Tibial nerve (tissue), 4 donors: ENCODE data around the gene TPM2. TPM values are rescaled to one million over a fixed set of nuclear protein-coding genes. Genes with fewer than 3 reads are reported as not detected.

ENCODE experiments used
- DNase-seq, 2 donors: peaks; one replicate each; pipeline ENCODE4 v3.0.0-alpha.2; 2019; ENCODE audit warnings: low spot score in 2 of 2
- H3K27ac ChIP-seq, 4 donors: fragments of 200-600 bp; sonication (generic) in 3 of 4; one replicate each; pipeline ENCODE4 v1.5.1; 2017 to 2019; ENCODE audit warnings: mild to moderate bottlenecking in 1 of 4
- H3K27me3 ChIP-seq, 2 donors: fragments of 200-600 bp; sonication (generic) in 1 of 2; one replicate each; pipeline versions ENCODE4 v1.5.1 to v1.6.0; 2017 to 2019
- H3K36me3 ChIP-seq, 3 donors: fragments of 200-600 bp; sonication (generic); one replicate each; pipeline ENCODE4 v1.5.1; 2018 to 2019
- H3K4me1 ChIP-seq, 4 donors: fragments of 200-600 bp; sonication (generic) in 3 of 4; one replicate each; pipeline ENCODE4 v1.5.1; 2017 to 2019
- H3K4me3 ChIP-seq, 4 donors: fragments of 200-600 bp; sonication (generic) in 3 of 4; one replicate each; pipeline ENCODE4 v1.5.1; 2017 to 2019; ENCODE audit warnings: mild to moderate bottlenecking in 1 of 4, moderate library complexity in 1 of 4
- H3K9me3 ChIP-seq, 4 donors: fragments of 200-600 bp; sonication (generic) in 3 of 4; one replicate each; pipeline ENCODE4 v1.5.1; 2017 to 2019
- EP300 ChIP-seq, 2 donors: sonication (generic); formaldehyde crosslinking; IDR thresholded peaks; one replicate each; pipeline ENCODE4 v1.6.1; 2017; ENCODE audit warnings: antibody characterized with exemption in 2 of 2, mild to moderate bottlenecking in 1 of 2
- POLR2A ChIP-seq, 2 donors: fragments of 450-650 bp; IDR thresholded peaks; one replicate each; pipeline ENCODE4 v1.6.1; 2017; ENCODE audit warnings: antibody characterized with exemption in 2 of 2, mild to moderate bottlenecking in 2 of 2, moderate library complexity in 2 of 2
- WGBS, 2 donors: methylation state at CpG; one replicate each; pipeline ENCODE4 v1.1.5; 2018; 5-methylcytosine and 5-hydroxymethylcytosine counted together
- total RNA-seq, 4 donors: library from RNA; depleted of rRNA; stranded (reverse); fragments of >200 nt; gene quantifications; one replicate each; pipeline ENCODE4 v1.1.0, GENCODE V29; 2016
- TF ChIP-seq, protein P1 (sequence below), 5 experiments: fragments of 200-600 bp in 3 of 5; fragments of 450-650 bp in 2 of 5; sonication (generic) in 3 of 5; IDR thresholded peaks; one replicate each; pipeline ENCODE4 v1.5.1; 2016 to 2019; ENCODE audit warnings: antibody characterized with exemption in 5 of 5, mild to moderate bottlenecking in 3 of 5, moderate library complexity in 2 of 5

The TPM2 gene
- total RNA-seq, 4 donors from 2014 or later, result 229 to 350 (median 289) TPM

DNA sequence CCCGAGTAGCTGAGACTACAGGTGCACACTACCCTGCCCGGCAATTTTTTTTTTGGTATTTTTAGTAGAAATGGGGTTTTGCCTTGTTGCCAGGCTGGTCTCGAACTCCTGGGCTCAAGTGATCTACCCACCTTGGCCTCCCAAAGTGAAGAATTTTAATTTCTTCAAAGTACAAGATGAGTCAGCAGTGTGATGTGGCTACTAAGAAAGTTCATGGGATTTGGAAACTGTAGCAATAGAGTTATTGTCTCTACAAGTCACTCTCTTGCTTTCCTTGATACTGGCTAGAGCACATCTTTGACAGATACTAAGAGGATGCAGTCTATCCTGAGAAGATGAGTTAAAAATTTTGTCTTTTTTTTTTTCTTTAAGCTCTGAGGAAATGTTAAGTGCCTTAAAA, 44.4 kb upstream of the TPM2 start:
- Histone ChIP-seq H3K9me3 (no peaks in the 10 kb centered on the region), H3K27me3 (no peaks in the 10 kb centered on the region), H3K36me3 (peaks cover 0 to 51% (median 17%) of the 10 kb centered on the region in 3 donors), H3K27ac (peak overlapping the region in 3 of 4 donors; percentile 2 to 95 (median 94)), H3K4me3 (no peak overlapping the region), H3K4me1 (peaks cover 0 to 43% (median 37%) of the 10 kb centered on the region in 4 donors)
- DNase-seq, result no peak
- TF ChIP-seq EP300 (IDR thresholded peaks at IDR 0.05) (no peak), POLR2A (IDR thresholded peaks at IDR 0.05) (no peak)
- TF ChIP-seq, protein P1, sequence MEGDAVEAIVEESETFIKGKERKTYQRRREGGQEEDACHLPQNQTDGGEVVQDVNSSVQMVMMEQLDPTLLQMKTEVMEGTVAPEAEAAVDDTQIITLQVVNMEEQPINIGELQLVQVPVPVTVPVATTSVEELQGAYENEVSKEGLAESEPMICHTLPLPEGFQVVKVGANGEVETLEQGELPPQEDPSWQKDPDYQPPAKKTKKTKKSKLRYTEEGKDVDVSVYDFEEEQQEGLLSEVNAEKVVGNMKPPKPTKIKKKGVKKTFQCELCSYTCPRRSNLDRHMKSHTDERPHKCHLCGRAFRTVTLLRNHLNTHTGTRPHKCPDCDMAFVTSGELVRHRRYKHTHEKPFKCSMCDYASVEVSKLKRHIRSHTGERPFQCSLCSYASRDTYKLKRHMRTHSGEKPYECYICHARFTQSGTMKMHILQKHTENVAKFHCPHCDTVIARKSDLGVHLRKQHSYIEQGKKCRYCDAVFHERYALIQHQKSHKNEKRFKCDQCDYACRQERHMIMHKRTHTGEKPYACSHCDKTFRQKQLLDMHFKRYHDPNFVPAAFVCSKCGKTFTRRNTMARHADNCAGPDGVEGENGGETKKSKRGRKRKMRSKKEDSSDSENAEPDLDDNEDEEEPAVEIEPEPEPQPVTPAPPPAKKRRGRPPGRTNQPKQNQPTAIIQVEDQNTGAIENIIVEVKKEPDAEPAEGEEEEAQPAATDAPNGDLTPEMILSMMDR (IDR thresholded peaks at IDR 0.05), result no peak
- 90 to 92% methylated on average over 3 of the region's 3 CpGs for WGBS, 2 donors

DNA sequence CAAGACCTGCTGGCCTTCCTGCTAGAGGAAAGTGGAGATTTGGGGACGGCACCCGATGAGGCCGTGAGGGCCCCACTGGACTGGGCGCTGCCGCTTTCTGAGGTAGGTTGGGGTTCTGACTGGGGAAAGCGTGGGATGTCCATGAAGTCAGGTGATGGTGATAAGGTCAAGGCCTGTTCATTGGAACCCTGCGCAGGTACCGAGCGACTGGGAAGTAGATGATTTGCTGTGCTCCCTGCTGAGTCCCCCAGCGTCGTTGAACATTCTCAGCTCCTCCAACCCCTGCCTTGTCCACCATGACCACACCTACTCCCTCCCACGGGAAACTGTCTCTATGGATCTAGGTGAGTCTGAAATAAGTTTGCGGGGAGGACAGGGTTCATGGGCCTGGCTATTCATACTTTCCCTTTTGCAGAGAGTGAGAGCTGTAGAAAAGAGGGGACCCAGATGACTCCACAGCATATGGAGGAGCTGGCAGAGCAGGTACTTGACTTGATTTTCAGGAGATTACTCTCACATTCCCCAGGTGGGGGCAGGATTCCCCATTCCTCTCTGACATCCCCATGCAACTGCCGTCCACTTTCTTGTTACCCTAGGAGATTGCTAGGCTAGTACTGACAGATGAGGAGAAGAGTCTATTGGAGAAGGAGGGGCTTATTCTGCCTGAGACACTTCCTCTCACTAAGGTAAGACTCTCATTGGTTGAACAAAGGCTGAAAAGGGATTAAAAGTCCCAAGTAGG, 43.2 kb upstream of the TPM2 start:
- H3K27me3 ChIP-seq, result no peaks in the 10 kb centered on the region
- peaks cover 0 to 54% (median 48%) of the 10 kb centered on the region in 4 donors for H3K4me1 ChIP-seq
- WGBS, 2 donors, result 1 to 2% methylated on average over 13 to 14 of the region's 14 CpGs
- DNase-seq, result no peak
- H3K36me3 ChIP-seq, result peaks cover 0 to 39% (median 10%) of the 10 kb centered on the region in 3 donors
- H3K27ac ChIP-seq, result peak overlapping the region; percentile 89 to 99 (median 94)
- H3K4me3 ChIP-seq, result peak overlapping the region; percentile 62 to 90 (median 82)
- TF ChIP-seq POLR2A (IDR thresholded peaks at IDR 0.05) (no peak), EP300 (IDR thresholded peaks at IDR 0.05) (no peak)
- TF ChIP-seq, protein P1 (IDR thresholded peaks at IDR 0.05), result no peak
- no peaks in the 10 kb centered on the region for H3K9me3 ChIP-seq

DNA sequence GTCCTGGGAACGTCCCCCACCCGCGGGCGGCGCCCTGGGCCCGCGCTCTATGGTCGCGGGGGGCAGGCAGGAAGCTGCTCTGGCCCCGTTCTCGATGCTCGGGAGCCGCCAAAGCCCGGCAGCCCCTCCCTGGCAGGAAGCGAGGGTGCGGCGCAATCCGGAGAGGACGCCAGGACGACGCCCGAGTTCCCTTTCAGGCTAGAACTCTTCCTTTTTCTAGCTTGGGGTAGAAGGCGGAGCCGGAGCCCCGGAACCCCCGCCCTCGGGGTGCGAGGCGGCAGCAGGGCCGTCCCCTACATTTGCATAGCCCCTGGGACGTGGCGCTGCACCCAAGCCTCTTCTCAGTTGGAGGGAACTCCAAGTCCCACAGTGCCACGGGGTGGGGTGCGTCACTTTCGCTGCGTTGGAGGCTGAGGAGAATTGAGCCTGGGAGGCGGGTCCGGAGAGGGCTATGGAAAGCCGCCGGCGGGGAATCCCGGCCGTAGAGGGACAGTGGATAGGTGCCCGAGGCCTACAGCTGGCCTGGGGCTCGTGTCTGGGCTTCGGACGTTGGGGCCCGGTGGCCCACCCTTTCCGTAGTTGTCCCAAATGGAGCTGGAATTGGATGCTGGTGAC, 42.6 kb upstream of the TPM2 start, which contains the start of the genes CREB3 and TLN1:
TSS of gene CREB3 (plus strand) at position 482 of the 615 bp plus-strand sequence. CDS start at position 589, 107 bp downstream.
TSS of gene TLN1 (minus strand) at position 11 of the 615 bp plus-strand sequence. CDS start 6,501 bp downstream, outside the sequence.
- 2% methylated on average over 13 to 29 of the region's 49 CpGs for WGBS, 2 donors
- Histone ChIP-seq H3K4me1 (peaks cover 0 to 61% (median 55%) of the 10 kb centered on the region in 4 donors), H3K27ac (peak within 1 kb of the TSS; percentile 89 to 99 (median 94)), H3K4me3 (peak within 1 kb of the TSS; percentile 62 to 90 (median 82)), H3K36me3 (peaks cover 0 to 33% (median 5%) of the 10 kb centered on the region in 3 donors), H3K27me3 (no peaks in the 10 kb centered on the region), H3K9me3 (no peaks in the 10 kb centered on the region)
- TF ChIP-seq, protein P1 (IDR thresholded peaks at IDR 0.05), result peak in 3 of 5 experiments; percentile 4 to 46 (median 15)
- TF ChIP-seq POLR2A (IDR thresholded peaks at IDR 0.05), result peak; percentile 58 to 89
- peak; percentile 96 to 97 for TF ChIP-seq EP300 (IDR thresholded peaks at IDR 0.05)
- peak; percentile 94 for DNase-seq

DNA sequence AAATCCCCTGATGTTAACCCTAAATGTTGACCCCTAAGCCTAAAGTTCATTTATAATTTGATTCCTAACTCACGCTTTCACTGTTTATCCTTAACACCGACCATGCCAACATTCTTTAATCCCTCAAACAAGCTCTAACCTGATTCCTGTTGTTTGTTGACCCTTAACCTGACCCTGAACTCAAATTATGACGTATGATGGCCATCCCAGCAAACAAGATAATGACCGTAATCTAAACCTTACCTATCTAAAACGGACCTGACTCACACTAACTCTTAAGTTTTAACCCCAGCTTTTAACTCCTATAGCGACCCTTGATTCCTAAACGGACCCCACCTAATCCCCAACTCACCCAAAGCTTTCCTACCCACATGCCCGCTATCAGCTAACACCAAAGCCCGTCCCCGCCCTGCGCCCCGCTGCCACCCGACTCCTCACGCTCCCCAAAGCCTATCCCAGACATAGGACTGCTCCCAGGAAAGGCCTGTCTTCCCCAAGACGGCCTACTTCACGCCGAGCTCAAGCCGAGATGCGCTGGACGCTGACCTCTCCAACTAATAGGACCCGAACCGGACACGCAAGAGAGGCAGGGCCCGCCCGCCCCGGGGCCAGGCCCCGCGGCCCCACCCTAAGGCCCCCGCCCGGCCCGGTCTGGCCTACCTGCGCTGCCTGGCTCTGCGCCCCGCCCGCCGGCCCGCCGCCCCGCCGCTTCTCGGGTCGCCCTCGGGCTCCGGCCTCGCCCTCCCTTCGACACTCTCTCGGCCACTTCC, 41.9 kb upstream of the TPM2 start:
- Histone ChIP-seq H3K9me3 (no peaks in the 10 kb centered on the region), H3K27me3 (no peaks in the 10 kb centered on the region), H3K27ac (peak overlapping the region; percentile 89 to 99 (median 94)), H3K36me3 (peaks cover 0 to 26% (median 0%) of the 10 kb centered on the region in 3 donors), H3K4me1 (peaks cover 0 to 67% (median 62%) of the 10 kb centered on the region in 4 donors), H3K4me3 (peak overlapping the region; percentile 62 to 90 (median 82))
- DNase-seq, result peak in 1 of 2 donors; percentile 31
- TF ChIP-seq EP300 (IDR thresholded peaks at IDR 0.05) (no peak), POLR2A (IDR thresholded peaks at IDR 0.05) (no peak)
- TF ChIP-seq, protein P1 (IDR thresholded peaks at IDR 0.05), result no peak
- 0 to 1% methylated on average over 14 to 38 of the region's 47 CpGs for WGBS, 2 donors
